Airway epithelial cell (primary cell): ENCODE data around the gene DDX60. TPM values are rescaled to one million over a fixed set of nuclear protein-coding genes. Genes with fewer than 3 reads are reported as not detected.

ENCODE experiments used
- total RNA-seq: library from RNA; depleted of rRNA; stranded (reverse); fragments of >200 nt; gene quantifications from 2 replicates; pipeline ENCODE4 v1.2.3, GENCODE V29; 2015

The DDX60 gene, protein sequence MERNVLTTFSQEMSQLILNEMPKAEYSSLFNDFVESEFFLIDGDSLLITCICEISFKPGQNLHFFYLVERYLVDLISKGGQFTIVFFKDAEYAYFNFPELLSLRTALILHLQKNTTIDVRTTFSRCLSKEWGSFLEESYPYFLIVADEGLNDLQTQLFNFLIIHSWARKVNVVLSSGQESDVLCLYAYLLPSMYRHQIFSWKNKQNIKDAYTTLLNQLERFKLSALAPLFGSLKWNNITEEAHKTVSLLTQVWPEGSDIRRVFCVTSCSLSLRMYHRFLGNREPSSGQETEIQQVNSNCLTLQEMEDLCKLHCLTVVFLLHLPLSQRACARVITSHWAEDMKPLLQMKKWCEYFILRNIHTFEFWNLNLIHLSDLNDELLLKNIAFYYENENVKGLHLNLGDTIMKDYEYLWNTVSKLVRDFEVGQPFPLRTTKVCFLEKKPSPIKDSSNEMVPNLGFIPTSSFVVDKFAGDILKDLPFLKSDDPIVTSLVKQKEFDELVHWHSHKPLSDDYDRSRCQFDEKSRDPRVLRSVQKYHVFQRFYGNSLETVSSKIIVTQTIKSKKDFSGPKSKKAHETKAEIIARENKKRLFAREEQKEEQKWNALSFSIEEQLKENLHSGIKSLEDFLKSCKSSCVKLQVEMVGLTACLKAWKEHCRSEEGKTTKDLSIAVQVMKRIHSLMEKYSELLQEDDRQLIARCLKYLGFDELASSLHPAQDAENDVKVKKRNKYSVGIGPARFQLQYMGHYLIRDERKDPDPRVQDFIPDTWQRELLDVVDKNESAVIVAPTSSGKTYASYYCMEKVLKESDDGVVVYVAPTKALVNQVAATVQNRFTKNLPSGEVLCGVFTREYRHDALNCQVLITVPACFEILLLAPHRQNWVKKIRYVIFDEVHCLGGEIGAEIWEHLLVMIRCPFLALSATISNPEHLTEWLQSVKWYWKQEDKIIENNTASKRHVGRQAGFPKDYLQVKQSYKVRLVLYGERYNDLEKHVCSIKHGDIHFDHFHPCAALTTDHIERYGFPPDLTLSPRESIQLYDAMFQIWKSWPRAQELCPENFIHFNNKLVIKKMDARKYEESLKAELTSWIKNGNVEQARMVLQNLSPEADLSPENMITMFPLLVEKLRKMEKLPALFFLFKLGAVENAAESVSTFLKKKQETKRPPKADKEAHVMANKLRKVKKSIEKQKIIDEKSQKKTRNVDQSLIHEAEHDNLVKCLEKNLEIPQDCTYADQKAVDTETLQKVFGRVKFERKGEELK (N-terminal part only)
- total RNA-seq, result 3.0 and 5.9 TPM in 2 replicates

DNA sequence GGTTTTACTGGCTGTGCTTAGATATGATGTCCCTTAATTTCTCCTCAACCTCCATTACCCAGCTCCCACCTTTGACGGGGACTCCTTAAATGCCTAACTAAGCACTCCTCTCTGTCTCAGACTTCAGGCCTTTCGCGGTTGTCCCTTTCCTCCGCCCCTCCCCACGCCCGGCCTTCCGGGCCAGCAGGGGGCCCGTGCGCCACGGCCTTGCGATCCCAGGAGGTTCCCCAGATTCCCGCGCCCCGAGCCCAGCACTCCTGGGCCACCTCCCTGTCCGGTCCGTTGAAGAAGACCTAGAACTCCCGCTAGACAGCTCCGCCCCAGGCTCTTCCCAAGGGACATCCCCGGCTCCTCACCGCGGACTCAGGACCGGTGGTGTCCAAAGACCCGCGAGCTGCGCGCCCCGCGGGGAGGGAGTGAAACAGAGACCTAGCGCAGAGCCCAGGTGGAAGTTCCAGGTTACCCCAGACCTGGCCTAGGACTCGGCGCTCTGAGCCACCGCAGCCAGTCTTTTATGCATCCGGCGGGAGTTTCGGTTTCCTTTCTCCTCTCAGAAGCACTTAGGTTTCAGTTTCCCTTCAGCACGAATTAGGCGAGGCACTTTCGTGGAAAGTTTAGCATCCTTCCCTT, at the start of gene DDX60:
DDX60 (minus strand) TSS at position 487 of the 630 bp plus-strand sequence. CDS start 7,493 bp downstream, outside the sequence.

Other genes starting within 250 kb of the DDX60 start
- 0.56 TPM in 1 of 2 replicates, not detected in the other for gene ANXA10, start 226.2 kb downstream of the DDX60 start, total RNA-seq
- 3.5 and 4.1 TPM in 2 replicates for gene DDX60L, start 161.7 kb upstream of the DDX60 start, total RNA-seq
- 52.6 and 57.5 TPM in 2 replicates for gene PALLD, start 178.3 kb upstream of the DDX60 start, total RNA-seq